Activated gamma-delta T cell treated with anti-CD3 and anti-CD28 coated beads, Interleukin-2, amount 50 U/mL, for 16 hours (primary cell): ENCODE results near the gene MACIR.

Experiments
- DNase-seq: peaks from one replicate; pipeline ENCODE4 v3.0.0-alpha.2; 2020; ENCODE audit warnings: low read depth

The MACIR gene

DNA sequence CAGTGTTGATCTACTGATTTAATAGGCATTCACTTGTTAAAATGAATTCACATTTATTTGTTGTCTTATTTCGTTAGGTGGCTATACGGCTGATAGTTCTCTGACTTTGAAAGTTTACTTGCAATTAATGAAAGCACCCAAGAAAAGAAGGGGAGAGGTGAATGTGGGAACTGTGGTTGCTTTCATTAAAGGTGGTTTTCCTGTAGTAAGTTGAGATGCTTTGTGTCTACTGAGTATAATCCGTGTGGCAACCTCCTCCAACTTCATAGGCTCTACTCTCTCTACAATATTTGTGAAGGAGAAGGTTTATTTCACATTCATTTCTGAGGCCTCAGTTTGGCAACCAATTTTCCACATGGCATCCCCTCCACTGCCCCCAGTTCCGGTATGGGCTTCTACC lies 12.8 kb upstream of the MACIR start:
- no peak for DNase-seq

DNA sequence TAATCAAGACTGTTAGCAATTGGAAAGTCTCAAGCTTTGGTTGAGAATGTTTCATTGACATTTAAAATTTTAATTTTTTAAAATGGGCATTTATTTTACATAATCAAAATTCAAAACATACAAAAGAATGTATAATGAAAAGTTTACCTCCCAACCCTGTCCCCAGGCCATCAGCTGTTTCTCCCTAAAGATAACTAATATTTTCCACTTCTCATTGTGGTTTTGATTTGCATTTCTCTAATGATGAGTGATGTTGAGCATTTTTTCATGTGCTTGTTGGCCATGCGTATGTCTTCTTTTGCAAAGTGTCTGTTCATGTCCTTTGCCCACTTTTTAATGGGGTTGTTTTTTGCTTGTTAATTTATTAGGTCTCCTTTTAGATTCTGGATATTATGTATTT lies 11.4 kb upstream of the MACIR start:
- no peak for DNase-seq

DNA sequence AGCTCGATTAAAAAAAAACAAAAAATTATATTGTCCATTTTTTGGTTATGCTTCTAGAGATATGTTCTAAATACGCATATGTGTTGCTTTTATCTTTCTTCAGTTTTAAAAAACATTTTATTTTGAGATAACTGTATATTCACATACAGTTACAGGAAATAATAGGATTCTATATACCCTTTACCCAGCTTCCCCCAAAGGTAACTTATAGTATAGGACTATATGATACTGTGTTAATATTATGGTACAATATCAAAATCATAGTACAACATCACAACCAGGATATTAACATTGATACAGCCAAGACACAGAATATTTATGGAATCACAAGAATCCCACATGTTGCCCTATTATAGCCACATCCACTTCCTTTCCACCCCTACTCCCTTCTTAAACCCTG lies 9.5 kb upstream of the MACIR start:
- no peak for DNase-seq

DNA sequence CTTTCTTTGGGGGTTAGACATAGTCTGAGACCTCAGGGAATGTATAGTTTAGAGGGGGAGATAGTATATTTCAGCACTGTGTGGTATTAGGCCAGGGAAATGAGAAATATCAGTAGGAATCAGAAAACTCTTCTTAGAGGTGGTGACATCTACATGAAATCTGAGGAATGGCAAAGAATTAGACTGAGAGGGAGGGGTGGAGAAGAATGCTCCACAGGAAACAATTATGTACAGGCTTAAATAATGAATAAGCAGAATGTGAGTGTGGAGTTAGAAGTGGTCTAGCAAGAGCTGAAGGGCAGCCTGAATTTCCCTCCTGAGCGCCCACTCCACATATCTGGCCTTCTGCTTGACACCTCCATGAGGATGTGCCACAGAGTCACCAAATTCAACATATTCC lies 3.6 kb upstream of the MACIR start:
- DNase-seq: no peak

DNA sequence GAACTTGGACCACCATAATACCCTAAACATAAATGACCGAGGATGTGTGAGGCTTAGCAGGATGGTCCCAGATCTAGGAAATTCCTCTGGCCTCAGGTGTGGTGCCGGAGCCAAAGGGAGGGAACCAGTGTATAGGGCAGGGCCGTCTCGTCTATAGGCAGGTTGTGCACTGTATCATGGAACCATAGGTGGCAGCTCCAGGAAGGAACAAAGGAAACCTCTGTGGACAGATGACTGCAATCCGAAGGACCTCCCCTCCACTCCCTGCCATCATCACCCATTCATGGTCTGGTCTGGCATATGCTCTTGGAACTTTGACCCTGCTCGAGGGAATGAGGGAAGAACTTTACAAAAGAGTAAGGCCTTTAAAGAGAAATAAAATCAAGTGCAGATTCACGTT lies 2.9 kb upstream of the MACIR start:
- DNase-seq: no peak

DNA sequence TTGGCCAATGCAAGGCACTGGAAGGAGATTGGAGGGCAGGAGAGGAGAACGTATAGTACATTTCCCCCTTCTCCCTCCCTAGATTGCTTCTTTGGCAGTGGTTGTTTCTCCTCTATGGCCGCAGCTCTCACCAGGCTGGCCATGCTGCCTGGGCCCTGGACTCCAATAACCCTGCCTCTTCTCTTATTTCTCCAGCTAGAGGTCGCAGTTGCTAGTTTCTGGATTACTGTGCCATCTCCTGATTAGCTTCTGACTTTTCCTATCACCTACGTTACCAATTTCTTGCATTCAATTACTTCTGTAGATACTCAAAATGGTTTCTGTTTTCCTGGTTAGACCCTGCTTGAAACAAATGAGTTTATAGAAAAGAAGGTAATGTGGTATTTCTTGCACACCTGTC lies 2.4 kb upstream of the MACIR start:
- DNase-seq: no peak

DNA sequence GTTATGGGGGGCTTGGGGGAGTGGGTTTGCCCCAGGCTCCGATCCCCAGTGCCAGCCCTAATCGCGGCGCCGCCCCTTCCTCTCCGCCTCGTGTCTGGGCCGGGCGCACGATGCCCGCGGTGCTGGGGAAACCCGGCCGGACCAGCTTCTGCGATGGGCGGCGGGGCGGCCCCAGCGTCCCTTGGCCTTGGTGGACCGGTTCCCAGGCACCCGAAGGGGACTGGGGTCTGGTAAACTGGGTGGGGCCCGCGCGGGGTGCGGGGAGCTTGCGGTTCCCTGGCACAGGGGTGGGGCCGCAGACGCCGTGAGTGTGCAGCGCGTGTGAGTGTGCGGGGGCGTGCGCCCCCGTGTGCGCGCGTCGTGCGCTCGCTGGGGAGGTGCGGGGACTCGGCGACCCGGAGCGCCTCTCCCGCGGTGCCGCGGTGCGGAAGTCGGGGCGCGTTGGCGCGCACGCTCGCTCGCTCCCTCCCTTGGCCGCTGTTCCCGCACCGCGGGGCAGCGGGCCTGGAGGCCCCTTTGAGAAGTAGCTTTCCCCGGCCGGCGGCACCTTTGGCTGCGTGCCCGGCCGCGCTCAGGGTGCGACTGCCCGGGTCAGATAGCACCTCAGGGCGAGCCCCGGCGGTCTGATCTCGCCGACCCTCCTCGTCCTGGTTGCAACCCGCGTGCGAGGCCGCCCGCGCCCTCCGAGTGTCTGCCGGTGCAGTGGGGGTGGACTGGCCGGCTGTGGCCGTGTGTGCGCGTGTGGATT lies 568 bp downstream of the MACIR start:
- peak; percentile 43 for DNase-seq

DNA sequence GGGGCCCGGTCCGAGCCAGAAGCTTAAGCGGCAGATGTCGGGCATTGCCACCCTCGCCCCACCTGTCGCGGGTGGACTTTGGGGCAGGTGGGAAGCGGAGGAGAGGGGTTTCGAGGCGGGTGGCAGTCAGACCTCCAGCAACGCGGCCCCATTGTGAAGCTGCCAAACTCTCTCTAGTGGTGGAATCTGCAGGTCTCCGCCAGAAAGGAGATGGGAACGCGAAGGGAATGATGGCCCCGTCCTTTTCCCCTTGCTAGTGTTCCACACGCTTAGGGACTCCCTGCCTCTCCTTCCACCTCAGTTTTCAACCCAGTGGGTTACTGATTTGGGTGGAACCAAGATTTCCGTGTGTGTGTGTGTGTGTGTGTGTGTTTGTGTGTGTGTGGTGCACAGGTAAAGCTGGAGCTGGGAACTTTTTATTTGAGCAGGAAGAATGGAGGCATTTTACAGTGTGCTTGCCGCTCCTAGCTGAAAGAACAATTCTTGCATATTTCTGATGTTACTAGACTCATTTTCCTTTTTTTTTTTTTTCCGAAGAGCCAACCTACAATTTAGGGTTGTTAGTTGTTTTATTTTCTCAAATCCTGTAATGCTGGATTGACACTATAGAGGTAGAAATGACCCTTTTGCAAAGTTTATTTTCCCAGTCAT lies 1.3 kb downstream of the MACIR start:
- DNase-seq: no peak

DNA sequence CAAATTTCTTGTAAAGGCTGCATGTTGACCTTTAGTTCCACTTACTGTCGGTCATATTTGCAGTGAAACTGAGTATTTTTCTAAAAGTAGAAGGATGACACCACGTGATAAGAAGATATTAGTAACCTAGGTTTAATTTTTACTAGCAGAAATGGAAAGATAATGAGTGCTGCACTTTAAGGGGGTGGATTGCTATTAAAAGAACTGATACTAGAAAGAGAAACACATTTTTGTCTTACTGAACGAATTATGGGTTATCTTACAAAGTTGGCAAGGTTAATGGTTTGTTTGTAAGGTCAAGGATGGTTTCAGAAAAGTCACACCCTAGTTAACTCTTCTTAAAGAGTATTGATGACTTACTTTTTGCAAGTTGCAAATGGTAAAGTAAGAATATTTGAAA lies 2.4 kb downstream of the MACIR start:
- no peak for DNase-seq

DNA sequence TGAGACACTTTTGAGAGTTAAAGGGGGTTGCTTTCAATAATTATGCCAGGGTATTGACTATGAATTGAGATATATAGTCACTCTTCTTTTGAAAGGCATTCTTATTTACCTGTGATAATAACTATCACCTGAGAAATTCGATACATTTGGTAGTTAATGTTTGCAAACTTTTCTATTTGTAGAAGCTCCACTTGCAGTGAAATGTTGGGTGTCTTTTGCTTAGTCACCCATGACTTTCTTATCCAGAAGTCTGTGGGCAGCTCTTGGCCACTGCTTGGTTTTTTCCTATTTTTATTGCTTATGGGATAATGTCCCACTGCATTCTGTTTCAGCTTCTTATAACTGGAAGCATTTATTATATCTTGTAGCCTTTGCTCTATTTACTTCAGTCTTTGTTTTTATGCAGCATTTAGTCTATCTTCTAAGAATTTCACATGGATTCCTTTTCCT lies 3.9 kb downstream of the MACIR start:
- DNase-seq: no peak

DNA sequence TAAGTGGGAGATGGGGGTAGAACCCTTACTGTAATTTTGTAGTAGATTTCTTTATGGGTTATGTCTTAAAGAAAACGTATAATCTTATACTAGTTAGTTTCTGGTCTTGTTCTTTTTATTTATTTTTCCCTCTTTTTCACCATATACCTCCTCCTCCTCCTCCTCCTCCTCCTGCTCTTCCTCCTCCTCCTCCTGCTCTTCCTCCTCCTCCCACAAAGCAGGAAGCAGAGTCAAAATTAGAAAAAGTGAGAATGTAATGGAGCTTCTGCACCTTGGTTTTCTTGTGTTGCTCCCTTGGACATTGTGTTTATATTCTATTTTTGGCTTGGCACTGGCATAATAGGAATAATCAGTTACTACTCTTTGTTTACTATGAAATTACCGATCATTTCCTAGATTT lies 4.5 kb downstream of the MACIR start:
- no peak for DNase-seq

DNA sequence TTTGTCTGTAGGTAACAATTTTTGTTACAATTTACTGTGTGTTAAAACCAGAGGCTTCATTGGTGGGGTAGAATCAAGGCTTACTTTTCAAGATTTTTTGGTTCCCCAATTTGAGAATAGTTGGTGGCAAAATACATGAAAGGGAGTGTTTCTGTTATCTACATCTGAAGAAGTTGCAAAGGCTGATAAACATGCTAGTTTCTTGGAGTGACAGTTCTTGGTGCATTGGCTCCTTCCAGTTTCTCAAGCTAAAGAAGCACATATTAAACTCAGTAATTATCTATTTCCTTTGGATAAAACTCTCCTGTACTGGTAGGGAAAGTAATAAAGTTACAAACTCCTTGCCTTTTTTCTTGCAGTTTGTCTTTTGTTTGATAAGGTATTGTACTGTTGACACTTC lies 5.9 kb downstream of the MACIR start:
- DNase-seq: no peak

DNA sequence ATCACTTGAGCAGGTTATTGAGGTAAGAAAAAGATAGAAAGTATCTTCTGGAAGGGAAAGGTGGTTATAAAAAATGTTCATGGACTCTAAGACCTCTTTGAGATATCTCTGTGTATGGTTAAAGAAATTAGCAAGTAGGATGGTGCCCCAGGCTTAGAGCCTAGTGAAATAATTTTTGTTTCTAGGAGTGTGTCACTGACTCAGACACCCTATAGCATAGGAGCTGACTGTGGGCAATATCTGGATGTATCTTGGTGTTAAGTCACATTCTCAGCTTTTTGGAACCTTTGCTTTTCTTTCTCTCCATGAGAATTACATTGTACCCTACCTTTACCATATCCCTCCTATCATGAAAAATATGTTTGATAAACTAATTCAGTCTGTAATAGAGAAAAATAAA lies 12.0 kb downstream of the MACIR start:
- no peak for DNase-seq

DNA sequence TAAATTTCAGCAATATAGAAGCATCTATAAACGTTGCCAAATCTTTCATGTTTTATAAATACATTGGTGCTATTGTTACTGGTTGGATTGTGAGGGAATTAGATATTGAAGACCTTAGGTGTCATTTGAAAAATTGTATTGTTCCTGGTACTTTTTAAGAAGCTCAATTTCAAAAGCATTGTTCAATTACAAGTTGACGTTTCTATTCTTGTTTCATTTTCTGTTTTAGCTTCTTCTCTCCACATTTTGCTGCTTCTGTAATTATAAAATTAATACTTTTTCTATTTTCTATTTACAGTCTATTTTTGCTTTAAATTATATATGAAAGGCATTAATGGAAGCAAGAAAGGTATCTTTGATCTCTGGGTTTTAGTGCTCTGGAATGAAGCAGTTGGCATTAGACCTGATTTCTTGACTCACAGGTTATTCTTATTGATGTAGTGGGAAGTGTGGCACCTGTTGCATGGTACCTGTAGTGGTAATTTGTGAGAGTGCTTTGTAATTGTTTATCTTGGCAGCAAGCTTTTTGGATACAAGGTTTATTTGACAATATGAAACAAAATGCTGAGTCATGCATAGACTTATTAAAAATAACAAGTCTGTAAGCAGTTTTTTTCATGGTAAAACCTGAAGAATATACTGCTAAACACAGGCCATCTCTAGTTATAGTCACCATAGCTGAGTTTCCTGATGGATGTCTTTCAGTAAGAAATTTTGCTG lies 13.2 kb downstream of the MACIR start:
- no peak for DNase-seq

DNA sequence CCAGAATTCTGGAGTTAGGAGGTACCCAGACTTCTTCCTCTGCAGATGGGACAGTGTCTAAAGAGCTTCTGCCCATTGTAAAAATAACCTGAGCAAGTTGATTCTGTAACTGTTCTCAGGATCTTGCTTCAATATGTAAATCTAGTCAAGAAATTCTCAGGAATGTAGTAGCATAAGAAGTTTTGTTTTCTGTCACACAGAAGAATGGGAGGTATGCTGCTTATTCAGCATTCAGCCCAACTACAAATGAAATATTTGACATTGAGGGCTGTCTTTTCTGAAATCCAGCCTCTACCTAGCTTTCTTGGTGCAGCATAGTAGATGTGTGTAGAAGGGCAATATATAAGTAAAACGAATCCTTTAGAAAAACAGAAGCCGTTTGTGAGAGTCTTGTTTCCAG lies 13.8 kb downstream of the MACIR start:
- no peak for DNase-seq

DNA sequence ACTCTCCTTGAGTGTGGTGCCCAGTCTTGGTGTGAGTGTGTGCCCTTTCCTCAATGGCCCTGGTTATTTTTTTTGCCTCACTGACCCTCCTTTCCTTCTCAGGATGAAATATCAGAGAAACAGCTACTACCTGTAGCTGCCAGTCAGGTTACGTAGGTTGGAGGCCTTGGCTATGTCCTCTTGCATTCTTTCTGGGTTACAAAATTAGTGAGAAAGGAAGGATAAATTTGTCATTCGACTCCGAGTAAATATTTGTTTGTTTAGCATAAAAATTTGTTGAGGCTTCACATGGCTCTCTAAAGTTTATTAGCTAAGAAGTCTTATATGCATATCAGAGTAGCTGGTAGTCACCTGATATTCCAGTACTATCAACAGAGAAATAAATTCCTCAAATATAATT lies 15.4 kb downstream of the MACIR start:
- no peak for DNase-seq

DNA sequence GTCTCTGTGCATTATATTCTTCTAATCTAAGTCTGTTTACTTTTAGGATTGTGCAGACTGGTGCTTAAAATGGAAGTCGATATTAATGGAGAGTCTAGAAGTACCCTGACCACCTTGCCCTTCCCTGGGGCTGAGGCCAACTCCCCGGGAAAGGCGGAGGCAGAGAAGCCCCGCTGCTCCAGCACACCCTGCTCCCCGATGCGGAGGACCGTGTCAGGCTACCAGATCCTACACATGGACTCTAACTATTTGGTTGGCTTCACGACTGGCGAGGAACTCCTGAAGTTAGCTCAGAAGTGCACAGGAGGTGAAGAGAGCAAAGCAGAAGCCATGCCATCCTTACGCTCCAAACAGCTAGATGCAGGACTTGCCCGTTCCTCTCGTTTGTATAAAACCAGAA lies 17.3 kb downstream of the MACIR start:
- DNase-seq: no peak

DNA sequence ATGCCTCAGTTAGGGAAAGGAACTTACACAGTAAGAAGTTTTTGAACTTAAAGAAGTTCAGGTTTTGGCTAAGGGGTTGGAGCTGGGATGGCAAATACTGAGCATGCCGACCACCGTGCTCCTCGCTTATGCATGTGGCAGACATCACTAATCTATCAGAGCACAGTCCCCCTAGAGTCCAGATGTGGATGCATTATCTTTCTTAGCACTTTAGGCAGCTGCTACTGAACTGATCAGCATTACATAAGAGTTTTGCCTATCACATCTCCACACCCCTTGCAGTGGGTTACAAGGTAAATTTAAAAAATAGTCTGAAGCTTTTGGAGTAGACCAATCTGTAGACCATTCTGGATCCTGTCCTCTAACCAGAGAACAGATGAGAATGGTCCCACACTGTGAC lies 22.4 kb downstream of the MACIR start:
- no peak for DNase-seq

DNA sequence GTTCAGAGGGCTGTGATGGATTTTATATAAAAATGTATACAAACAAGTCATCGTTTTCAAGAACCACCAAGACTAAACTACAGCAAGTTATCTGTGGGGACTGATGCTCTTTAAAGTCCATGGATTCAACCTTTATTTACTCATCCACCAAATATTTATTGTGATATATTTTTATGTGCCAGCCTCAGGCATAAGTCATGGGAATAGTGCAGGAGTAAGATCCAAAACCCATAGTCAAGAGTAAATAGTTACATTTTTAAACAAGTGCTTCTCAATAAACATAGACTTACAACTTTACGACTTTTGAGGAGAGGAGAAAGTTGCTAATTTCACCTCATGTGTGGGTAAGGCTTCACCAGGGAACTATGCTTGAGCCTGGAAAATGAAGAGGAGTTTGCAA lies 24.6 kb downstream of the MACIR start:
- DNase-seq: no peak

DNA sequence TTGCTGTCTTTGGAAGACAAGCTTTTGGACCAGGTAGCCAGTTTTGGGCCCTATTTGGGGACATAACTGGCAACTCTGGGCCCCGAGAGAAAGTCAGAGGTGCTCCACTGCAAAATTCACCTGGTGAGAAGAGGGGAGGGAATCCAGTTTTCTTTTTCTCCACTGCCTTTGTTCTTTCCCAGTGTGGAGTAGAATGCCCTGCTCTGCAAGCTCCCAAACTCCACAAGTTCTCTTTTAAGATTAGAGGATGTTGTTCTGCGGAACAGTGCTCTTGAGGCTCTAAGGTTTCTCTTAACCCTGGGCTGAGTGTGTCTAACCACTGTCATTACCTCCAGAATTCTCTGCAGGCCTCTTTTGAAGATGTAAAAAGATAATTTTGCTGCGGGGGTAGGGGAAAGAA lies 25.3 kb downstream of the MACIR start:
- DNase-seq: no peak

DNA sequence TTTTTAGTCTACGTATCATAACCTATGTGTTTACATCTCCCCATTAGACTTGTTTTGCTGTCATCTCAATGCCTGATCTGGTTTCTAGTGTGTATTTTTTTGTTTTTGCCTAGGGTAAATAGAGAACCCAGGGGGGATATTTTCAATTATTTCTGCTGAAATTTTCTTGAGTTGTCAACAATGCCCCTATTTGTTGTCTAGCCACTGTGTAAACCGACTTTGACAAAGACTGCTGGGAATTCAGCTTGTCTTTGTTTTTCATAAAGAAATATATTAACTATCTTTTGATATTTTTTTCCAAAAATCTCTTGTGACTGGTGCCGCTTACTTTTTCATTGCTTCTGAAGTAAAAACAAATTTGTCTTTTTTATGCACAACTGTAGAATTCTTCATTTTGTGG lies 28.1 kb downstream of the MACIR start:
- DNase-seq: no peak

DNA sequence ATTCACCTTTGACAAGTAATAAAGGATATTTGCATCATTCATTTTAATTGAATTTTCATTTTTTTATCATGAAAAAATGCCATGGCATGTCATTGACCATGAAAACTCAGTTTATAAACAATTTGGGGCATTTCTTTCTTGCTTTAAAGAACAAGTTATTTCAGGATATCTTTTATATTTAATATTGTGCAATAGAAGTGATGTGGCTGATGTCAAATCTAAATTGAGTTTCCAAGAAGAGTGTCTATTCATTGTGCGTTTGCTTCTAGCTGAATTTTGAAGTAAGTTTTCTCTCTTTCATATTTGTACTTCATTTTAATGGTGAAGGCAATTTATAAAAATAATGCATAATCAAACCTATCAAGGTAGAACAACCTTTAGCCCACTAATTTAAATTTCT lies 30.5 kb downstream of the MACIR start:
- no peak for DNase-seq

DNA sequence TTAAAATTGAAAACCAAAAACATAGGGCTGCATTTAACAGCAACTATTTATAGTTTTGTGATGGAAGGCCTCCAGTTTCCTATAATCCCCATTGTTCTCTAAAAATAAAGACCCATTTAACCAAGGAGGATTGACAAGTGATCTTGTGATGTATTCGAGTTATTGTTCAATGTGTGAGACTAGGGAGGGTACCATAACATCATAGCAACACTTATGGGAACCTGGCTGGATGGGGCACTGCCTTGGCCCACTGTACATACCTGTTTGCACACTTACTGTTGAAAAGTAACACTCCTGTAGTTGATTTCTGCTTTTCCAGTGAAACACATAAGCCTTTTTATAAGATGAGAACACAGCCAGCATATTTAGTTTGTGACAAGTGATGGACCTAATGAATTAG lies 32.3 kb downstream of the MACIR start:
- no peak for DNase-seq
